Gastroesophageal sphincter (tissue), 4 donors: ENCODE measurements around the gene SEPHS1. TPM values are rescaled to one million over a fixed set of nuclear protein-coding genes. Genes with fewer than 3 reads are reported as not detected.
"Not testable (repeated sequence)": the region's sequence is repeated elsewhere in the genome, so short reads cannot be mapped to it uniquely, and the experiment has no call there.

Experiments
- ATAC-seq: fragments of 150-250 bp; one replicate; pipeline ENCODE4 v1.9.1; 2016; ENCODE audit warnings: mild to moderate bottlenecking, moderate library complexity
- H3K27ac ChIP-seq, 4 donors: fragments of 200-600 bp; sonication (generic) in 3 of 4; 1 replicate in 3 of 4; 2 replicates in 1 of 4; pipeline ENCODE4 v1.5.1; 2016 to 2019
- H3K27me3 ChIP-seq: fragments of 200-600 bp; sonication (generic); one replicate; pipeline ENCODE4 v1.5.1; 2019
- H3K36me3 ChIP-seq, 2 donors: fragments of 200-600 bp; sonication (generic); one replicate each; pipeline ENCODE4 v1.5.1; 2019; ENCODE audit warnings: control low read depth in 1 of 2
- H3K4me1 ChIP-seq, 3 donors: fragments of 200-600 bp; sonication (generic); 1 replicate in 2 of 3; 2 replicates in 1 of 3; pipeline ENCODE4 v1.5.1; 2016 to 2019; ENCODE audit warnings: control low read depth in 2 of 3
- H3K4me3 ChIP-seq, 2 donors: fragments of 200-600 bp; sonication (generic); one replicate each; pipeline ENCODE4 v1.5.1; 2019; ENCODE audit warnings: mild to moderate bottlenecking in 1 of 2, moderate library complexity in 1 of 2
- H3K9me3 ChIP-seq, 3 donors: fragments of 200-600 bp; sonication (generic); one replicate each; pipeline ENCODE4 v1.5.1; 2017 to 2019; ENCODE audit warnings: control low read depth in 2 of 3
- EP300 ChIP-seq: sonication (generic); formaldehyde crosslinking; IDR thresholded peaks from one replicate; pipeline ENCODE4 v1.6.1; 2017; ENCODE audit warnings: antibody characterized with exemption, mild to moderate bottlenecking
- POLR2A ChIP-seq, 2 donors: fragments of 450-650 bp; IDR thresholded peaks; one replicate each; pipeline ENCODE4 v1.6.1; 2017; ENCODE audit warnings: antibody characterized with exemption in 2 of 2, mild to moderate bottlenecking in 2 of 2, moderate library complexity in 1 of 2
- POLR2AphosphoS5 ChIP-seq: sonication (generic); formaldehyde crosslinking; IDR thresholded peaks from one replicate; pipeline ENCODE4 v1.6.1; 2017; ENCODE audit warnings: antibody characterized with exemption
- WGBS, 2 donors: methylation state at CpG; one replicate each; pipeline ENCODE4 v1.1.5; 2018; ENCODE audit warnings: low coverage in 1 of 2; 5-methylcytosine and 5-hydroxymethylcytosine counted together
- total RNA-seq, 4 donors: library from RNA; depleted of rRNA; stranded (reverse); fragments of >200 nt; gene quantifications; one replicate each; pipeline ENCODE4 v1.1.0, GENCODE V29; 2016
- TF ChIP-seq, protein P1 (sequence below), 4 experiments: fragments of 200-600 bp in 2 of 4; fragments of 450-650 bp in 2 of 4; sonication (generic) in 1 of 4; IDR thresholded peaks; one replicate each; pipeline ENCODE4 v1.5.1; 2017 to 2019; ENCODE audit warnings: antibody characterized with exemption in 4 of 4, mild to moderate bottlenecking in 2 of 4, moderate library complexity in 2 of 4

The SEPHS1 gene
- total RNA-seq, 4 donors from 2014 or later = 42.4 to 57.0 (median 45.5) TPM

DNA sequence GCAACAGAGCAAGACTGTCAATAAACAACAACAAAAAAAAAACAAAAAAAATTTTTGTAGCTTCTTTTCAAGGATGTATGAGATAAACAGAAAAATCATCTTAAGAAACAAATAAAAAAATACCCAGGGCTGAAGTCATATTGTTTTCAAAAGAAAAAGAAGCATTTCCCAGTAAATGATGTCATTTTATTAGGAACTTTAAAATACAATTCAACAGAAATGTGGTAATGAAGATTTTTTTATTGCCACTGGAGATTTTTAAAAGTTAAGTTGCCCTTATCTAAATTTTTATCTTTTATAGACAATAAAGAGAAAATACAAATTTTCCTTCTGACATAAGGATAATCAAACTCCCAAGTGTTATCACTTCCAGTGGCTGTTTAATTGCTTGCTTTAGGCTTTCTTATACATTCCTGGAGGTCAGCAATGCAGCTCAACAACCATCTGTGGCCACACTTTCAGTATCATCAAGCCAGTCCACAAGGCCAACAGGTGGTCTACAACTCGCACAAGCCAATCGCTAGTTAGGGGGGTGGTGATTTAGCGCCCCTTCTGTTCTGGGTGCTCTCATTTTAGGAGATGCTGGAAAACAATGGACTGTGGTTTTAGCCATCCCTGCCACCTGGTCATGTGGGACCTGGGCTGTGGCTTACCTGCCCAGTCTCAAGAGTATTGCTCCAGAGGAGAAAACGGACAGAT is 10.8 kb downstream of the SEPHS1 start:
- Histone ChIP-seq H3K27ac (no peak overlapping the region), H3K36me3 (peaks cover 0 to 59% of the 10 kb centered on the region in 2 donors), H3K4me3 (no peak overlapping the region), H3K9me3 (no peaks in the 10 kb centered on the region), H3K27me3 (no peaks in the 10 kb centered on the region), H3K4me1 (peaks cover 0 to 40% (median 0%) of the 10 kb centered on the region in 3 donors)
- no peak for ATAC-seq
- TF ChIP-seq POLR2AphosphoS5 = no peak
- no peak for TF ChIP-seq POLR2A (IDR thresholded peaks at IDR 0.05)
- TF ChIP-seq, protein P1, sequence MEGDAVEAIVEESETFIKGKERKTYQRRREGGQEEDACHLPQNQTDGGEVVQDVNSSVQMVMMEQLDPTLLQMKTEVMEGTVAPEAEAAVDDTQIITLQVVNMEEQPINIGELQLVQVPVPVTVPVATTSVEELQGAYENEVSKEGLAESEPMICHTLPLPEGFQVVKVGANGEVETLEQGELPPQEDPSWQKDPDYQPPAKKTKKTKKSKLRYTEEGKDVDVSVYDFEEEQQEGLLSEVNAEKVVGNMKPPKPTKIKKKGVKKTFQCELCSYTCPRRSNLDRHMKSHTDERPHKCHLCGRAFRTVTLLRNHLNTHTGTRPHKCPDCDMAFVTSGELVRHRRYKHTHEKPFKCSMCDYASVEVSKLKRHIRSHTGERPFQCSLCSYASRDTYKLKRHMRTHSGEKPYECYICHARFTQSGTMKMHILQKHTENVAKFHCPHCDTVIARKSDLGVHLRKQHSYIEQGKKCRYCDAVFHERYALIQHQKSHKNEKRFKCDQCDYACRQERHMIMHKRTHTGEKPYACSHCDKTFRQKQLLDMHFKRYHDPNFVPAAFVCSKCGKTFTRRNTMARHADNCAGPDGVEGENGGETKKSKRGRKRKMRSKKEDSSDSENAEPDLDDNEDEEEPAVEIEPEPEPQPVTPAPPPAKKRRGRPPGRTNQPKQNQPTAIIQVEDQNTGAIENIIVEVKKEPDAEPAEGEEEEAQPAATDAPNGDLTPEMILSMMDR (IDR thresholded peaks at IDR 0.05) = no peak
- TF ChIP-seq EP300 = no peak
- WGBS, 2 donors = 90 to 100% methylated on average over 1 to 2 of the region's 4 CpGs

DNA sequence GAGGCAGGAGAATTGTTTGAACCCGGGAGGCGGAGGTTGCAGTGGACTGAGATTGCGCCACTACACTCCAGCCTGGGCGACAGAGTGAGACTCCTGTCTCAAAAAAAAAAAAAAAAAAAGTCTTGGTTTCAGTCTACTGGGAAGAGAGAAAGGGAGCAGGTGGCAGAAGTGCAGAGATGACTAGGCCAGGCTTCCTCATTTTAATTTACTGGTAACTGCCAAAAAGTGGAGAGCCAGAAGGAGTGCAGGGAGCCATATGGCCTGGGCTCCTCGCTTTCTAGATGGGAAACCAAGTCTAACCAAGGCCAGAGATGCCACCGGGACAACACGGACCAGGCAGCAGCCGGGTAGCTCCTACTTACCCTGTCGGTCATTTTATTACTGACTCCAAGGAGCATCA is 12.2 kb downstream of the SEPHS1 start:
- WGBS, 2 donors = 80 to 95% methylated on average over 6 to 8 of the region's 9 CpGs
- ATAC-seq = no peak
- Histone ChIP-seq H3K9me3 (no peaks in the 10 kb centered on the region), H3K4me1 (peaks cover 0 to 33% (median 0%) of the 10 kb centered on the region in 3 donors), H3K4me3 (no peak overlapping the region), H3K36me3 (peaks cover 0 to 73% of the 10 kb centered on the region in 2 donors), H3K27me3 (no peaks in the 10 kb centered on the region), H3K27ac (no peak overlapping the region)
- TF ChIP-seq POLR2AphosphoS5 (no peak), EP300 (no peak), POLR2A (IDR thresholded peaks at IDR 0.05) (no peak)
- TF ChIP-seq, protein P1 (IDR thresholded peaks at IDR 0.05) = no peak

DNA sequence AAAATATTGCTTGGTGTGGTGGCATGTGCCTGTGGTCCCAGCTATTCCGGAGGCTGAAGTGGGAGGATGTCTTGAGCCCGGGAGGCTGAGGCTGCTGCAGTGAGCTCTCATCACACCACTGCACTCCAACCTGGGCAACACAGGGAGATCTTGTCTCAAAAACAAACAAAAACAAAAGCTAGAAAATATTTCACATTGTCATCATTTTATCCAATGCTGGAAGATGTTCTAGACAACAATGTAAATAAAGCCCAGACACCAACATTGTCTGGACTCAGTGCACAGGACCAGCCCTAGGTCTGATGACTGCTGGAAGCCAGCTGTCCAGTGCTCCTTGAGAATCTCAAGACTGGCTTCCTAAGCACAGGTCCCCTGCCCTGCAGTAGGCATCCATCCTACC is 13.5 kb downstream of the SEPHS1 start:
- Histone ChIP-seq H3K4me1 (peaks cover 0 to 20% (median 0%) of the 10 kb centered on the region in 3 donors), H3K27ac (no peak overlapping the region), H3K9me3 (no peaks in the 10 kb centered on the region), H3K4me3 (no peak overlapping the region), H3K27me3 (no peaks in the 10 kb centered on the region), H3K36me3 (peaks cover 0 to 87% of the 10 kb centered on the region in 2 donors)
- no peak for ATAC-seq
- no peak for TF ChIP-seq POLR2AphosphoS5
- TF ChIP-seq EP300 = no peak
- TF ChIP-seq POLR2A (IDR thresholded peaks at IDR 0.05) = no peak
- TF ChIP-seq, protein P1 (IDR thresholded peaks at IDR 0.05) = no peak
- 100% methylated on average over 1 to 2 of the region's 2 CpGs for WGBS, 2 donors

DNA sequence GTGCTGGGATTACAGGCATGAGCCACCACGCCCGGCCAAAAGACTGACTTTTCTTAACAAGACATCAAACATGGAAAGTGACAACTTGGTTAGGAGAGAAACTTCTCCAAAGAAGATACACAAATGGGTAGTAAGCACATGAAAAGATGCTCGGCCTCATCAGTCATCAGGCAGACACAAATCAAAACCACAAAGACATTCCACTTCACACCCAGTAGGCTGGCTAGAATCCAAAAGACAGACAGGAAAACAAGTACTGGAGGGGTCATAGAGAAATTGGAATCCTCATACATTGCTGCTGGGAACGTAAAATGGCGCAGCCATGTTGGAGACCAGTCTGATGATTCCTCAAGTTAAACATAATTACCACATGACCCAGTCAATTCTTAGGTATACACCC is 16.4 kb downstream of the SEPHS1 start:
- Histone ChIP-seq H3K27me3 (no peaks in the 10 kb centered on the region), H3K27ac (no peak overlapping the region), H3K4me1 (peaks cover 0 to 11% (median 0%) of the 10 kb centered on the region in 3 donors), H3K36me3 (peaks cover 0 to 99% of the 10 kb centered on the region in 2 donors), H3K9me3 (no peaks in the 10 kb centered on the region), H3K4me3 (no peak overlapping the region)
- no peak for TF ChIP-seq POLR2AphosphoS5
- TF ChIP-seq EP300 = no peak
- TF ChIP-seq POLR2A (IDR thresholded peaks at IDR 0.05) = no peak
- TF ChIP-seq, protein P1 (IDR thresholded peaks at IDR 0.05) = no peak
- 82 to 100% methylated on average over 2 to 3 of the region's 5 CpGs for WGBS, 2 donors
- ATAC-seq = no peak

DNA sequence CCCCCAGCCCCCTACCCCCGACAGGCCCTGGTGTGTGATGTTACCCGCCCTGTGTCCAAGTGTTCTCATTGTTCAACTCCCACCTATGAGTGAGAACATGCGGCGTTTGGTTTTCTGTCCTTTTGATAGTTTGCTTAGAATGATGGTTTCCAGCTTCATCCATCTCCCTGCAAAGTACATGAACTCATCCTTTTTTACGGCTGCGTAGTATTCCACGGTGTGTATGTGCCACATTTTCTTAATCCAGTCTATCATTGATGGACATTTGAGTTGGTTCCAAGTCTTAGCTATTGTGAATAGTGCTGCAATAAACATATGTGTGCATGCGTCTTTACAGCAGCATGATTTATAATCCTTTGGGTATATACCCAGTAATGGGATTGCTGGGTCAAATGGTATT is 17.1 kb downstream of the SEPHS1 start:
- H3K27me3 ChIP-seq, ATAC-seq, H3K4me3 ChIP-seq, H3K9me3 ChIP-seq, H3K27ac ChIP-seq: not testable (repeated sequence)
- WGBS, 2 donors = 98 to 100% methylated on average over 6 to 7 of the region's 8 CpGs
- H3K36me3 ChIP-seq = peaks cover 0 to 99% of the 10 kb centered on the region in 2 donors
- H3K4me1 ChIP-seq = peaks cover 0 to 11% (median 0%) of the 10 kb centered on the region in 3 donors
